Measurements from ENCODE around the gene CAPN8.

CAPN8 gene

DNA sequence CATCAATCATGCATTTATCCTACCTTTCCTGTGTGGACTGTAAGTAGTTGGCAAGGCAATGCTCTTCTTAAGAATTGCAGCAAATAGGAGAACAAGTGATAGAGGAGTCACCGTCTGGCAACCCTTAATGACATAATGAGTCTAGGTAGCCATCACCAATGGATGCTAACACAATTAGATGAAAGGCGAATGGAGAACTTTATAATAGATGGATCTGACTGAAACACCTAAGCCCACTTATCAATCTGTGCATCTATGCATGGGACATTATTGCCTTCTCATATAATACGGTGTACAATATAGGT lies 18.9 kb upstream of the CAPN8 start:
- H3K36me3 ChIP-seq (ENCODE audit: control insufficient read depth in 4 of 4, insufficient read depth in 4 of 4, low read length in 3 of 4): no peaks in the 10 kb centered on the region
- no peaks in the 10 kb centered on the region for H3K9me3 ChIP-seq (ENCODE audit: control extremely low read depth in 1 of 5, control insufficient read depth in 4 of 5, insufficient read depth in 2 of 5, low read depth in 1 of 5, low read length in 4 of 5)
- ChIA-PET POLR2A (interaction anchor here (0.5 to 0.7 kb wide), 2 partner anchors 155 to 820 kb away, joined by 3 read pairs; no protein-coding TSS in a partner anchor), CTCF (interaction anchor here (0.7 to 3.0 kb wide), 15 partner anchors 20 to 560 kb away, joined by 3 to 31 read pairs (median 5); no protein-coding TSS in a partner anchor)
- H3K4me1 ChIP-seq (ENCODE audit: control extremely low read depth in 1 of 4, control insufficient read depth in 4 of 4, insufficient read depth in 4 of 4, low read length in 3 of 4): no peaks in the 10 kb centered on the region
- H3K27ac ChIP-seq (ENCODE audit: insufficient read depth in 1 of 2, low read depth in 1 of 2, low read length in 2 of 2, poor library complexity in 1 of 2, severe bottlenecking in 2 of 2): no peak overlapping the region
- H3K4me3 ChIP-seq (ENCODE audit: control insufficient read depth in 1 of 7, extremely low read depth in 1 of 7, insufficient read depth in 4 of 7, low read depth in 2 of 7, low read length in 6 of 7): no peak overlapping the region
- DNase-seq: no peak
- H3K27me3 ChIP-seq (replicated peaks in 2 of 5; ENCODE audit: control insufficient read depth in 4 of 5, insufficient read depth in 5 of 5, low read length in 4 of 5): peaks cover 0 to 6% (median 5%) of the 10 kb centered on the region in 5 experiments
- no CpG with 5 or more reads among the region's 3 CpGs for WGBS (ENCODE audit: insufficient coverage)

DNA sequence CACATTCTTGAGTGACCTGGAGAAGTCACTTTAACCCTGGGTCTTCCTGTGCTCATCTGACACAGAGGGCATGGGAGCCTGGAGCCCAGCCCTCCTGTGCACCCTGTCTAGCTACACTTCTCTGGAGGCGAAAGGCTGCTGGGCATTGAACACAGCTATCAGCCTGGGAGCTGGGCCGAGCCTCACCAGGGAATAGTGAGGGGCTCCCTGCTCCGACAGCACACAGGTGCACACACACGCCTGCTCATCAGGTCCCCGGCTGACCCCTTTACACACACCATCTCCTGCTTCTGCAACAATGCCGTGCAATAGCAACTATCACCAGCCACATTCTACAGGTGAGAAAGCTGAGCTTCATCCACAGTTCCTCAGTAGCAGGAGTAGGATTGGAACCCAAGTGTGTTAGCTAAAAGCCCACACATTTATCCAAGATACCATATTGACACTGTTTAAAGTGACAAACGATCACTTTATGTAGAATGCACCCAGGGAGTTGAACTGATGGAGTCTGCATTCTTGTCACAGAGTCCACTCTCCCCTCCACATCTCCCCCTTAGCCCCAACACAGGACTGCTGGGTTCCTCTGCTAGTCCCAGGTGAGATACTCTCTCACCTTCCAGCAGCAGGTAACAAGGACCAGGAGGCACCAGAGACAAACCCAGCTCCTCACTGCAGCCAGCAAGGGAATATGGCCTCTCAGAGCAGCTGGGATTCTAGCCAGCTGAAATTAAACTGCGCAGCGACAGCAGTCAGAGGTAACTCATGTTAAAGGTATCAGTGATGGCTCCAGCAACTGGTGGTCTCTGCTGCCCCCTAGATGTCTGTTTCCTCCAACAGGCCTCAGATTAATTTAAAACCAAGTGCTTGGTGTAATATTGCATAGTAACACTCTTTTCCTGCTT lies 18.3 kb upstream of the CAPN8 start:
- peak; percentile 62 to 84 (median 74) for DNase-seq

DNA sequence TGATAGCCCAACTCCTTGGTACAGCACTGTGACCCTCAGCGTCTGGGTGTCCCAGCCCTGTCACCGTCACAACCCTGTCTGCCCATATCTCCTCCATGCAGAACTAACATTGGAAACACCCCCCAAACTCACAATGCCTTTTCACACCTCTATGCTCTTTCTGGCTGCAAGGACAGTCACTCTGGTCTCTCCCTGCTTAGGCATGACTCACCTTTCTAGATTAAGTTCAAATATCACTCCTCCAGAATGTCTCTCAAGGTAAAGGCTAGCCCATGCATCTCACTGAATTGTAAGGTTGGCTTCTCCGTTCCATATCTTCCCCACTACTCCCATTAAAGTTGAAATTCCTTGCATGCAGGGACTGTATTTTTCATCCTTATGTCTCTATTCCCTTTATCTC lies 17.0 kb upstream of the CAPN8 start:
- Histone ChIP-seq H3K4me3 (ENCODE audit: control insufficient read depth in 1 of 7, extremely low read depth in 1 of 7, insufficient read depth in 4 of 7, low read depth in 2 of 7, low read length in 6 of 7) (no peak overlapping the region), H3K27me3 (replicated peaks in 2 of 5; ENCODE audit: control insufficient read depth in 4 of 5, insufficient read depth in 5 of 5, low read length in 4 of 5) (peaks cover 0 to 6% (median 5%) of the 10 kb centered on the region in 5 experiments), H3K36me3 (ENCODE audit: control insufficient read depth in 4 of 4, insufficient read depth in 4 of 4, low read length in 3 of 4) (no peaks in the 10 kb centered on the region), H3K9me3 (ENCODE audit: control extremely low read depth in 1 of 5, control insufficient read depth in 4 of 5, insufficient read depth in 2 of 5, low read depth in 1 of 5, low read length in 4 of 5) (no peaks in the 10 kb centered on the region), H3K27ac (ENCODE audit: insufficient read depth in 1 of 2, low read depth in 1 of 2, low read length in 2 of 2, poor library complexity in 1 of 2, severe bottlenecking in 2 of 2) (no peak overlapping the region), H3K4me1 (ENCODE audit: control extremely low read depth in 1 of 4, control insufficient read depth in 4 of 4, insufficient read depth in 4 of 4, low read length in 3 of 4) (no peaks in the 10 kb centered on the region)
- no peak for DNase-seq
- ChIA-PET POLR2A (no interaction called here), CTCF (interaction anchor here (1.6 to 3.4 kb wide), 7 partner anchors 69 to 549 kb away, joined by 6 to 31 read pairs (median 17); no protein-coding TSS in a partner anchor)
- 92% methylated on average over 3 of the region's 3 CpGs for WGBS (ENCODE audit: insufficient coverage)

More for the DNA sequence above, 18.3 kb upstream of the CAPN8 start:
- Histone ChIP-seq H3K27me3 (replicated peaks in 2 of 5; ENCODE audit: control insufficient read depth in 4 of 5, insufficient read depth in 5 of 5, low read length in 4 of 5) (peaks cover 0 to 6% (median 5%) of the 10 kb centered on the region in 5 experiments), H3K9me3 (ENCODE audit: control extremely low read depth in 1 of 5, control insufficient read depth in 4 of 5, insufficient read depth in 2 of 5, low read depth in 1 of 5, low read length in 4 of 5) (no peaks in the 10 kb centered on the region), H3K4me1 (ENCODE audit: control extremely low read depth in 1 of 4, control insufficient read depth in 4 of 4, insufficient read depth in 4 of 4, low read length in 3 of 4) (no peaks in the 10 kb centered on the region), H3K36me3 (ENCODE audit: control insufficient read depth in 4 of 4, insufficient read depth in 4 of 4, low read length in 3 of 4) (no peaks in the 10 kb centered on the region), H3K27ac (ENCODE audit: insufficient read depth in 1 of 2, low read depth in 1 of 2, low read length in 2 of 2, poor library complexity in 1 of 2, severe bottlenecking in 2 of 2) (no peak overlapping the region), H3K4me3 (ENCODE audit: control insufficient read depth in 1 of 7, extremely low read depth in 1 of 7, insufficient read depth in 4 of 7, low read depth in 2 of 7, low read length in 6 of 7) (no peak overlapping the region)
- 72% methylated on average over 9 of the region's 9 CpGs for WGBS (ENCODE audit: insufficient coverage)
- ChIA-PET POLR2A (interaction anchor here (0.7 kb wide), 1 partner anchor 821 kb away, joined by 3 read pairs; no protein-coding TSS in a partner anchor), CTCF (interaction anchor here (0.6 to 3.4 kb wide), 28 partner anchors 12 to 596 kb away, joined by 3 to 31 read pairs (median 4); no protein-coding TSS in a partner anchor)

DNA sequence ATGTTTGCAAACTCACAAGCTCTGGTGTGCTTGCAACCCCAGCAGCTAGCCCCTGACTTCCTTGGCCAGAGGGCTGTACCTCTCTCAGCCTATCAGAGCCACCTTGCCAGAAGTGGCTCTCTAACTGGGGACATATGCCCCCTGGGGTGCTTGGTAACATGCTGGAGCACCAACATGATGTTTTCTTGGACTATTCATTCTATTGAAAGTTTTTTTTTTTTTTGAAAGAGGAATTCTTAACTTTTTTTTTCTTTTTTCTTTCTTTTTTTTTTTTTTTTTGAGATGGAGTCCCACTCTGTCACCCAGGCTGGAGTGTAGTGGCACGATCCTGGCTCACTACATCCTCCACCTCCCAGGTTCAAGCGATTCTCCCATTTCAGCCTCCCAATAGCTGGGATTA lies 14.7 kb upstream of the CAPN8 start:
- H3K9me3 ChIP-seq (ENCODE audit: control extremely low read depth in 1 of 5, control insufficient read depth in 4 of 5, insufficient read depth in 2 of 5, low read depth in 1 of 5, low read length in 4 of 5): peaks cover 0 to 3% (median 2%) of the 10 kb centered on the region in 5 experiments
- H3K27ac ChIP-seq (ENCODE audit: insufficient read depth in 1 of 2, low read depth in 1 of 2, low read length in 2 of 2, poor library complexity in 1 of 2, severe bottlenecking in 2 of 2): no peak overlapping the region
- no peak overlapping the region for H3K4me3 ChIP-seq (ENCODE audit: control insufficient read depth in 1 of 7, extremely low read depth in 1 of 7, insufficient read depth in 4 of 7, low read depth in 2 of 7, low read length in 6 of 7)
- H3K27me3 ChIP-seq (replicated peaks in 2 of 5; ENCODE audit: control insufficient read depth in 4 of 5, insufficient read depth in 5 of 5, low read length in 4 of 5): peaks cover 0 to 6% (median 5%) of the 10 kb centered on the region in 5 experiments
- WGBS (ENCODE audit: insufficient coverage): no CpG with 5 or more reads among the region's 2 CpGs
- H3K4me1 ChIP-seq (ENCODE audit: control extremely low read depth in 1 of 4, control insufficient read depth in 4 of 4, insufficient read depth in 4 of 4, low read length in 3 of 4): no peaks in the 10 kb centered on the region
- POLR2A ChIA-PET: interaction anchor here (0.6 kb wide), 1 partner anchor 124 kb away, joined by 3 read pairs; no protein-coding TSS in a partner anchor
- no peaks in the 10 kb centered on the region for H3K36me3 ChIP-seq (ENCODE audit: control insufficient read depth in 4 of 4, insufficient read depth in 4 of 4, low read length in 3 of 4)
- CTCF ChIA-PET: interaction anchor here (0.7 to 2.7 kb wide), 10 partner anchors 15 to 544 kb away, joined by 3 to 16 read pairs (median 5); no protein-coding TSS in a partner anchor
- DNase-seq: no peak

DNA sequence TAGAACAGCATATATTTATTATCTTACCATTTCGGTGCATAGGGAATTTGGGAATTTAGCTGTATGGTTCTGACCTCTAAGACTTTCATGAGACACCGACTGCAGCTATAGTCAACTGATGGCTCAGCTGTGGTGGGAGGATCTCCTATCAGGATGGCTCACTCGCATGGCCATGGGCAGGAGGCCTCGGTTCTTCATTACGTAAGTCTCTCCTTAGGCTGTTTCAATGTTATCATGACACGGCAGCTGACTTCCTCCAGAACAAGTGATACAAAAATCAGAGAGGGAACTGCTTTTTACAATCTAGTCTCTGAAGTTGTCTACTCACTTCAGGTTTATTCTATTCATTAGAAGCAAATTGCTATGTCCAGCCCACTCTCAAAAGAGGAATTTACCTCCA lies 13.3 kb upstream of the CAPN8 start:
- CTCF ChIA-PET: interaction anchor here (1.7 to 2.6 kb wide), 4 partner anchors 17 to 134 kb away, joined by 4 to 8 read pairs (median 6); no protein-coding TSS in a partner anchor
- Histone ChIP-seq H3K9me3 (ENCODE audit: control extremely low read depth in 1 of 5, control insufficient read depth in 4 of 5, insufficient read depth in 2 of 5, low read depth in 1 of 5, low read length in 4 of 5) (peaks cover 0 to 14% (median 7%) of the 10 kb centered on the region in 5 experiments), H3K36me3 (ENCODE audit: control insufficient read depth in 4 of 4, insufficient read depth in 4 of 4, low read length in 3 of 4) (no peaks in the 10 kb centered on the region), H3K27me3 (replicated peaks in 2 of 5; ENCODE audit: control insufficient read depth in 4 of 5, insufficient read depth in 5 of 5, low read length in 4 of 5) (peaks cover 0 to 6% (median 3%) of the 10 kb centered on the region in 5 experiments), H3K27ac (ENCODE audit: insufficient read depth in 1 of 2, low read depth in 1 of 2, low read length in 2 of 2, poor library complexity in 1 of 2, severe bottlenecking in 2 of 2) (no peak overlapping the region), H3K4me3 (ENCODE audit: control insufficient read depth in 1 of 7, extremely low read depth in 1 of 7, insufficient read depth in 4 of 7, low read depth in 2 of 7, low read length in 6 of 7) (no peak overlapping the region), H3K4me1 (ENCODE audit: control extremely low read depth in 1 of 4, control insufficient read depth in 4 of 4, insufficient read depth in 4 of 4, low read length in 3 of 4) (no peaks in the 10 kb centered on the region)
- POLR2A ChIA-PET: no interaction called here
- peak; percentile 37 to 81 (median 69) for DNase-seq
- 23% methylated on average over 5 of the region's 6 CpGs for WGBS (ENCODE audit: insufficient coverage)

DNA sequence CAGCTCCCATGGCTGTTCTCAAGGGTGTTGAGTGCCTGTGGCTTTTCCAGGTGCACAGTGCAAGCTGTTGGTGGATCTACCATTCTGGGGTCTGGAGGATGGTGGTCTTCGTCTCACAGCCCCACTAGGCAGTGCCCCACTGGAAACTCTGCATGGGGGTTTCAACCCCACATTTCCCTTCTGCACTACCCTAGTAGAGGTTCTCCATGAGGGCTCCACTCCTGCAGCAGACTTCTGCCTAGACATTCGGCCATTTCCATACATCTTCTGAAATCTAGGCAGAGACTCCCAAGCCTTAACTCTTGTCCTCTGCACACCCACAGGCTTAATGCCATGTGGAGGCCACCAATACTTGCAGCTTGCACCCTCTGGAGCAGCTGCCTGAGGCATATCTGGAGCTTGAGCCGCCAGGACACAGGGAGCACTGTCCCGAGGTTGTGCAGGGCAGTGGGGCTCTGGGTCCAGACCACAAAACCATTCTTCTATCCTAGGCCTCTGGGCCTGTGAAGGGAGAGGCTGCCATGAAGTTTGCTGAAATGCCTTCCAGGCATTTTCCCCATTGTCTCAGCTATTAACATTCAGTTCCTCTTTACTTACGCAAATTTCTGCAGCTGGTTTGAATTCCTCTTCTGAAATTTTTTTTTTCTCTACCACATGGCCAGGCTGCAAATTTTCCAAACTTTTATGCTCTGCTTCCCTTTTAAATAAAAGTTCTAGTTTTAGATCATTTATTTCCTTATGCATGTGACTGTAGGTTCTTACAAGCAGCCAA lies 8.8 kb upstream of the CAPN8 start:
- no peaks in the 10 kb centered on the region for H3K4me1 ChIP-seq (ENCODE audit: control extremely low read depth in 1 of 4, control insufficient read depth in 4 of 4, insufficient read depth in 4 of 4, low read length in 3 of 4)
- ChIA-PET CTCF (interaction anchor here (0.5 to 1.1 kb wide), 2 partner anchors 124 to 876 kb away, joined by 3 to 4 read pairs; no protein-coding TSS in a partner anchor), POLR2A (no interaction called here)
- no peak for DNase-seq
- peaks cover 0 to 19% (median 12%) of the 10 kb centered on the region in 5 experiments for H3K9me3 ChIP-seq (ENCODE audit: control extremely low read depth in 1 of 5, control insufficient read depth in 4 of 5, insufficient read depth in 2 of 5, low read depth in 1 of 5, low read length in 4 of 5)
- H3K27me3 ChIP-seq (replicated peaks in 2 of 5; ENCODE audit: control insufficient read depth in 4 of 5, insufficient read depth in 5 of 5, low read length in 4 of 5): no peaks in the 10 kb centered on the region
- no peaks in the 10 kb centered on the region for H3K36me3 ChIP-seq (ENCODE audit: control insufficient read depth in 4 of 4, insufficient read depth in 4 of 4, low read length in 3 of 4)
- no peak overlapping the region for H3K4me3 ChIP-seq (ENCODE audit: control insufficient read depth in 1 of 7, extremely low read depth in 1 of 7, insufficient read depth in 4 of 7, low read depth in 2 of 7, low read length in 6 of 7)
- 77% methylated on average over 5 of the region's 5 CpGs for WGBS (ENCODE audit: insufficient coverage)
- no peak overlapping the region for H3K27ac ChIP-seq (ENCODE audit: insufficient read depth in 1 of 2, low read depth in 1 of 2, low read length in 2 of 2, poor library complexity in 1 of 2, severe bottlenecking in 2 of 2)

Measured in common myeloid progenitor, CD34-positive (primary cell).